Sigmoid colon (tissue), 7 donors: ENCODE measurements around the gene CLTA. TPM values are rescaled to one million over a fixed set of nuclear protein-coding genes. Genes with fewer than 3 reads are reported as not detected.
A peak's percentile ranks its signal among the peaks of the same experiment; 100 is the strongest.

Experiments
- DNase-seq: peaks from one replicate; pipeline ENCODE4 v3.0.0-alpha.2; 2019
- H3K27ac ChIP-seq, 4 donors: fragments of 200-600 bp; sonication (generic); one replicate each; pipeline ENCODE4 v1.5.1; 2016 to 2019; ENCODE audit warnings: mild to moderate bottlenecking in 1 of 4
- H3K27me3 ChIP-seq, 3 donors: fragments of 200-600 bp; sonication (generic); one replicate each; pipeline ENCODE4 v1.5.1; 2019; ENCODE audit warnings: mild to moderate bottlenecking in 1 of 3
- H3K36me3 ChIP-seq, 4 donors: fragments of 200-600 bp; sonication (generic); one replicate each; pipeline ENCODE4 v1.5.1; 2016 to 2019
- H3K4me1 ChIP-seq, 4 donors: fragments of 200-600 bp; sonication (generic); one replicate each; pipeline ENCODE4 v1.5.1; 2017 to 2019
- H3K4me3 ChIP-seq, 4 donors: fragments of 200-600 bp; sonication (generic); one replicate each; pipeline ENCODE4 v1.5.1; 2017 to 2019; ENCODE audit warnings: mild to moderate bottlenecking in 2 of 4, moderate library complexity in 1 of 4
- H3K9me3 ChIP-seq, 4 donors: fragments of 200-600 bp in 3 of 4; sonication (generic) in 3 of 4; one replicate each; pipeline versions ENCODE4 v1.5.1 to v1.6.1; 2013 to 2019
- CTCF ChIP-seq, 4 experiments: fragments of 450-650 bp in 3 of 4; fragments of 200-600 bp in 1 of 4; IDR thresholded peaks; one replicate each; pipeline ENCODE4 v1.5.1; 2016 to 2019; ENCODE audit warnings: antibody characterized with exemption in 4 of 4, mild to moderate bottlenecking in 3 of 4, moderate library complexity in 2 of 4
- EP300 ChIP-seq, 4 donors: sonication (generic); formaldehyde crosslinking; IDR thresholded peaks; one replicate each; pipeline ENCODE4 v1.6.1; 2017; ENCODE audit warnings: antibody characterized with exemption in 4 of 4
- POLR2A ChIP-seq, 2 donors: fragments of 450-650 bp; IDR thresholded peaks; one replicate each; pipeline ENCODE4 v1.6.1; 2016; ENCODE audit warnings: antibody characterized with exemption in 2 of 2, mild to moderate bottlenecking in 2 of 2, moderate library complexity in 2 of 2
- POLR2AphosphoS5 ChIP-seq, 4 donors: sonication (generic); formaldehyde crosslinking; IDR thresholded peaks; one replicate each; pipeline ENCODE4 v1.6.1; 2017; ENCODE audit warnings: antibody characterized with exemption in 4 of 4
- WGBS, 2 donors: extraction: QIAGEN DNeasy Blood & Tissue Kit; methylation state at CpG; one replicate each; pipeline ENCODE4 v1.1.7; 2013; 5-methylcytosine and 5-hydroxymethylcytosine counted together
- intact Hi-C: fragments of 100-400 bp; cut with DNase I; formaldehyde crosslinking; loops from one replicate; pipeline ENCODE4 v1.15.1; 2023
- polyA plus RNA-seq, 3 donors: library from polyadenylated mRNA; stranded (reverse); fragments of 200-250 nt; gene quantifications; one replicate each; pipeline ENCODE4 v1.2.3, GENCODE V29; 2013
- total RNA-seq, 4 donors: library from RNA; depleted of rRNA; stranded (reverse); fragments of >200 nt; gene quantifications; one replicate each; pipeline ENCODE4 v1.1.0, GENCODE V29; 2016
- donor health status: healthy with polysubstance abuse.
- donor health status: Bipolar disorder and iron deficiency.
- donor health status: healthy.

The CLTA gene
- total and polyA plus RNA-seq, 7 donors = 151 to 299 (median 176) TPM

DNA sequence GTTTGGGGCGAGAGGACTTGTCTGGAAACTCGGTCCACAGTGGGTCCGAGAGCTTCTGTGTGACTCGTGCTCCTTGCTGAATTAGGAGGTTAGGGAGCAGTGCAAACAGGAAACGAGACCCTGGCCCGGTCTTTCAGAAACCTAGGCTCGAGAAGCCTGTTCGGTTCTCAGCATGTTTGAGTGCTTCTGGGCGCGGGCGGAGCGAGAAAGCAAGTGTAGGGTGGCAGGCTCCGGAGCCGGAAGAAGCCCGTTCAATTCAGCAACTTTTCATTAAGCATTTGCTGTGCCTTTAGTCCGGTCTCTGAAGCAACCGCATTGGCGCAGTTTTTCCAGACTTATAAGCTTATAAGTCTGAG lies 547 bp downstream of the CLTA start:
- TF ChIP-seq EP300 (IDR thresholded peaks at IDR 0.05) (no peak), CTCF (IDR thresholded peaks at IDR 0.05) (no peak), POLR2A (IDR thresholded peaks at IDR 0.05) (no peak), POLR2AphosphoS5 (IDR thresholded peaks at IDR 0.05) (no peak)
- H3K36me3 ChIP-seq = no peaks in the 10 kb centered on the region
- WGBS, 2 donors = 0% methylated on average over 18 of the region's 18 CpGs
- H3K4me1 ChIP-seq = peaks cover 0 to 46% (median 41%) of the 10 kb centered on the region in 4 donors
- peak; percentile 72 for DNase-seq
- intact Hi-C loops = loop anchor here (2.0 to 5.0 kb wide), 5 partner anchors 54 to 296 kb away; partner anchors contain the start of genes GLIPR2 and GNE
- H3K27me3 ChIP-seq = no peaks in the 10 kb centered on the region
- H3K9me3 ChIP-seq = no peaks in the 10 kb centered on the region
- peak overlapping the region; percentile 86 to 98 (median 90) for H3K4me3 ChIP-seq
- H3K27ac ChIP-seq = peak overlapping the region; percentile 90 to 95 (median 92)

GRCh38 chr9:36191686-36192085 lies 965 bp downstream of the CLTA start:
- WGBS, 2 donors = 1 to 2% methylated on average over 7 of the region's 7 CpGs
- no peak for TF ChIP-seq POLR2AphosphoS5 (IDR thresholded peaks at IDR 0.05)
- no peak for TF ChIP-seq EP300 (IDR thresholded peaks at IDR 0.05)
- no peak for TF ChIP-seq POLR2A (IDR thresholded peaks at IDR 0.05)
- TF ChIP-seq CTCF (IDR thresholded peaks at IDR 0.05) = no peak
- H3K4me3 ChIP-seq = peak overlapping the region; percentile 86 to 98 (median 90)
- no peak for DNase-seq
- H3K36me3 ChIP-seq = no peaks in the 10 kb centered on the region
- peaks cover 0 to 46% (median 41%) of the 10 kb centered on the region in 4 donors for H3K4me1 ChIP-seq
- H3K27me3 ChIP-seq = no peaks in the 10 kb centered on the region
- no peaks in the 10 kb centered on the region for H3K9me3 ChIP-seq
- H3K27ac ChIP-seq = peak overlapping the region; percentile 90 to 95 (median 92)
- intact Hi-C loops = loop anchor here (2.0 to 5.0 kb wide), 5 partner anchors 55 to 296 kb away; partner anchors contain the start of genes GLIPR2 and GNE

- TF ChIP-seq POLR2A (IDR thresholded peaks at IDR 0.05) (no peak), POLR2AphosphoS5 (IDR thresholded peaks at IDR 0.05) (no peak), EP300 (IDR thresholded peaks at IDR 0.05) (no peak), CTCF (IDR thresholded peaks at IDR 0.05) (no peak)
- Histone ChIP-seq H3K4me3 (peak overlapping the region; percentile 86 to 98 (median 90)), H3K9me3 (no peaks in the 10 kb centered on the region), H3K27ac (peak overlapping the region in 3 of 4 donors; percentile 92 to 95 (median 93)), H3K36me3 (peaks cover 0 to 4% (median 0%) of the 10 kb centered on the region in 4 donors), H3K4me1 (peaks cover 0 to 46% (median 41%) of the 10 kb centered on the region in 4 donors), H3K27me3 (no peaks in the 10 kb centered on the region)
- intact Hi-C loops = loop anchor here (5.0 kb wide), 2 partner anchors 135 to 295 kb away; no protein-coding TSS in a partner anchor
- 60 to 76% methylated on average over 4 of the region's 4 CpGs for WGBS, 2 donors
- peak; percentile 18 for DNase-seq
Measured at GRCh38 chr9:36192196-36192595, 1.5 kb downstream of the CLTA start.

GRCh38 chr9:36193023-36193422 lies 2.3 kb downstream of the CLTA start:
- Histone ChIP-seq H3K9me3 (no peaks in the 10 kb centered on the region), H3K4me1 (peaks cover 0 to 46% (median 41%) of the 10 kb centered on the region in 4 donors), H3K4me3 (peak overlapping the region in 2 of 4 donors; percentile 11 to 92), H3K27me3 (no peaks in the 10 kb centered on the region), H3K36me3 (peaks cover 0 to 12% (median 0%) of the 10 kb centered on the region in 4 donors), H3K27ac (peak overlapping the region in 2 of 4 donors; percentile 17 to 19)
- intact Hi-C loops = loop anchor here (5.0 kb wide), 2 partner anchors 134 to 294 kb away; no protein-coding TSS in a partner anchor
- TF ChIP-seq EP300 (IDR thresholded peaks at IDR 0.05) (no peak), POLR2A (IDR thresholded peaks at IDR 0.05) (no peak), POLR2AphosphoS5 (IDR thresholded peaks at IDR 0.05) (no peak), CTCF (IDR thresholded peaks at IDR 0.05) (no peak)
- no peak for DNase-seq
- 73% methylated on average over 3 of the region's 3 CpGs for WGBS, 2 donors
